ENCODE data around the gene ABTB2.

- TF ChIP-seq CTCF (IDR thresholded peaks at IDR 0.05) (no peak), POLR2A (IDR thresholded peaks at IDR 0.05) (no peak)
These were observed 29.8 kb downstream of the ABTB2 start for GRCh38 chr11:34327804-34328631.

Data from body of pancreas (tissue), 4 donors.